Measurements from ENCODE around the gene USP47. TPM values are rescaled to one million over a fixed set of nuclear protein-coding genes. Genes with fewer than 3 reads are reported as not detected.

Gene USP47
- total and polyA plus RNA-seq, 2 of the 8 experiments (the other 6 are each of a cell fraction or from before 2014, with no cell fraction given) = 4.2 to 21.3 TPM

DNA sequence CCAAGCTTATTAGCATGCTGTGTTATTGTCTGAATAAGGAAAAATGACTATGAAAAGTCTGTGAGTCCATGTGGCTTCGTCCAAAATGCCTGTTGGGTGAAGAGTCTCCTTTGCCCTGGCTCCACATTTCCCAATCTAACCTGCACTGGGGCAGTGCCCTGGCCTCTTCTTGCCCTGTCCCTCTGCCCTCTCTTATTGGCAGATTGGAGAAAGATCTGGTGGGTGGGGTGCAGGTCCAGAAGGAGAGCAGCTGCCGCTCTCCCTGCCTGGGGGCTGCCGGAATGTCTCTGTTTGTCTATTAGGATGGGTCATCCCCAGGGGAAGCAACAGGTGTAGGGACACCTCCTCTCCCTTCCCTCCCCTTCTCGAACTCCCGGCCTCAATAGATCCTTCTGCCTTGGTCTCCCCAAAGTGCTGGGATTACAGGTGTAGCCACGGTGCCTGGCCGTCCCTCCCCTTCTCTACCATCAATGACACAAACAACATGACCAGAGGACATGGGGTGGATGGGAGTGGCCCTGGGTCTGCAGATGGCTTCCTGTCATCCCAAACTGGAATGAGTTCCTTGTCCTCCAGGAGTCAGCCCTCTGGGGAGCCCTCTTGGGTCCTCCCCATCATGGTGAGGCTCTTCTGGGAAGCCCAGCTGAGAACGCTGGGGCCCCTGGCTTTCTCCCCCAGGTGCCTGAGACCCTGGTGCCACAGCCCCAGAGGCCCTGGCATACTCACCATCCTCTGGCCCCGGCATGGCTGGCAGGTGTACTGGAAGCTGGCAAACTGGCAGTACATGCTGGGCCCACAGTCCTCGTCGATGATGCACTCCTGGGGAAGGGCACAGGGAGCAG lies 126.1 kb downstream of the USP47 start (continued):
- TF ChIP-seq GABPA (IDR thresholded peaks at IDR 0.05; ENCODE audit: borderline replicate concordance, insufficient read depth, low read length) (no peak), JUN (IDR thresholded peaks at IDR 0.05; ENCODE audit: low read depth, low read length) (no peak), PHF8 (conservative IDR thresholded peaks at IDR 0.05; ENCODE audit: low read depth, low read length) (no peak)
